ENCODE results near the gene PCK1. TPM values are rescaled to one million over a fixed set of nuclear protein-coding genes. Genes with fewer than 3 reads are reported as not detected.
A peak's percentile ranks its signal among the peaks of the same experiment; 100 is the strongest.

PCK1 gene
- total RNA-seq, 1 donor from 2014 or later: not detected

GRCh38 chr20:57595041-57596030 is 34.4 kb downstream of the PCK1 start:
- ChIA-PET CTCF (interaction anchor here (0.6 to 4.1 kb wide), 23 partner anchors 8 to 615 kb away, joined by 3 to 60 read pairs (median 4); partner anchors contain the start of gene ZBP1), POLR2A (interaction anchor here (2.6 kb wide), 1 partner anchor 24 kb away, joined by 22 read pairs; the partner anchor contains the start of gene ZBP1)
- ATAC-seq (ENCODE audit: low read depth) (no peak), DNase-seq (no peak)
- H3K27me3 Mint-ChIP-seq: peaks cover 10% of the 10 kb centered on the region
- intact Hi-C loops (cut with micrococcal nuclease): loop anchor here (1.0 kb wide), 1 partner anchor 488 kb away; no protein-coding TSS in a partner anchor
- H3K4me1 Mint-ChIP-seq: peaks cover 17% of the 10 kb centered on the region
- H3K36me3 Mint-ChIP-seq (ENCODE audit: low read depth): no peaks in the 10 kb centered on the region
- no peak for TF ChIP-seq CTCF (IDR thresholded peaks at IDR 0.05)
- H3K9me3 Mint-ChIP-seq: no peaks in the 10 kb centered on the region
- no peak overlapping the region for H3K4me3 Mint-ChIP-seq
- no peak overlapping the region for H3K27ac Mint-ChIP-seq

GRCh38 chr20:57596358-57596757 is 35.4 kb downstream of the PCK1 start:
- H3K27ac Mint-ChIP-seq: no peak overlapping the region
- ChIA-PET POLR2A (interaction anchor here (1.4 to 2.6 kb wide), 3 partner anchors 23 to 103 kb away, joined by 3 to 22 read pairs (median 7); partner anchors contain the start of gene ZBP1), CTCF (interaction anchor here (0.8 to 4.1 kb wide), 23 partner anchors 9 to 1046 kb away, joined by 3 to 60 read pairs (median 4); partner anchors contain the start of gene ZBP1)
- no peak for ATAC-seq (ENCODE audit: low read depth)
- TF ChIP-seq CTCF (IDR thresholded peaks at IDR 0.05): no peak
- H3K9me3 Mint-ChIP-seq: no peaks in the 10 kb centered on the region
- peaks cover 18% of the 10 kb centered on the region for H3K27me3 Mint-ChIP-seq
- no peaks in the 10 kb centered on the region for H3K36me3 Mint-ChIP-seq (ENCODE audit: low read depth)
- DNase-seq: no peak
- peaks cover 25% of the 10 kb centered on the region for H3K4me1 Mint-ChIP-seq
- intact Hi-C loops (cut with micrococcal nuclease): loop anchor here (1.0 kb wide), 1 partner anchor 487 kb away; no protein-coding TSS in a partner anchor
- H3K4me3 Mint-ChIP-seq: no peak overlapping the region

GRCh38 chr20:57596998-57597939 is 36.4 kb downstream of the PCK1 start:
- ATAC-seq (ENCODE audit: low read depth) (peak; percentile 85), DNase-seq (peak; percentile 82)
- Mint-ChIP-seq H3K27me3 (peaks cover 18% of the 10 kb centered on the region), H3K4me1 (peaks cover 25% of the 10 kb centered on the region), H3K27ac (no peak overlapping the region), H3K9me3 (no peaks in the 10 kb centered on the region), H3K36me3 (ENCODE audit: low read depth) (no peaks in the 10 kb centered on the region), H3K4me3 (peak overlapping the region; percentile 42)
- POLR2A ChIA-PET: interaction anchor here (1.1 to 2.6 kb wide), 5 partner anchors 22 to 102 kb away, joined by 3 to 22 read pairs (median 6); partner anchors contain the start of gene ZBP1
- CTCF ChIA-PET: interaction anchor here (0.6 to 4.1 kb wide), 23 partner anchors 22 to 1047 kb away, joined by 3 to 60 read pairs (median 5); partner anchors contain the start of gene ZBP1
- TF ChIP-seq CTCF (IDR thresholded peaks at IDR 0.05): peak; percentile 35
- intact Hi-C loops (cut with micrococcal nuclease): loop anchor here (1.0 kb wide), 8 partner anchors 22 to 612 kb away; no protein-coding TSS in a partner anchor

GRCh38 chr20:57598060-57598459 is 37.1 kb downstream of the PCK1 start:
- intact Hi-C loops (cut with micrococcal nuclease): no loop called here
- DNase-seq (no peak), ATAC-seq (ENCODE audit: low read depth) (no peak)
- H3K27ac Mint-ChIP-seq: no peak overlapping the region
- no peaks in the 10 kb centered on the region for H3K9me3 Mint-ChIP-seq
- H3K36me3 Mint-ChIP-seq (ENCODE audit: low read depth): no peaks in the 10 kb centered on the region
- H3K27me3 Mint-ChIP-seq: peaks cover 18% of the 10 kb centered on the region
- peaks cover 25% of the 10 kb centered on the region for H3K4me1 Mint-ChIP-seq
- H3K4me3 Mint-ChIP-seq: no peak overlapping the region
- POLR2A ChIA-PET: interaction anchor here (0.9 to 2.6 kb wide), 3 partner anchors 21 to 32 kb away, joined by 3 to 22 read pairs (median 5); partner anchors contain the start of gene ZBP1
- CTCF ChIA-PET: interaction anchor here (0.8 to 4.1 kb wide), 6 partner anchors 21 to 582 kb away, joined by 3 to 60 read pairs (median 14); partner anchors contain the start of gene ZBP1
- TF ChIP-seq CTCF (IDR thresholded peaks at IDR 0.05): no peak

Data from activated B cell treated with CpG ODN at 0.5 μM for 24 hours (primary cell).